H1 (cell line): ENCODE data around the gene ARL11. TPM values are rescaled to one million over a fixed set of nuclear protein-coding genes. Genes with fewer than 3 reads are reported as not detected.
A peak's percentile ranks its signal among the peaks of the same experiment; 100 is the strongest.

Experiments
- CTCF ChIA-PET: fragments of 300-600 bp; sonication (Branson Sonifier 250); formaldehyde crosslinking; loops from one replicate; lab custom pipeline; 2021; ENCODE audit not compliant: partially characterized antibody; lab: Charles Lee
- POLR2A ChIA-PET: fragments of 300-600 bp; sonication (Branson Sonifier 250); formaldehyde crosslinking; loops from one replicate; lab custom pipeline; 2021; ENCODE audit warnings: inconsistent platforms; ENCODE audit not compliant: partially characterized antibody; lab: Charles Lee
- DNase-seq, 2 experiments: peaks; one replicate each; pipeline versions ENCODE4 v3.0.0 to v3.0.0-alpha.2; 2010 to 2022; ENCODE audit warnings: low spot score in 2 of 2, low read depth in 1 of 2, mixed read lengths in 1 of 2
- FAIRE-seq: peaks from 2 replicates; lab custom pipeline; 2011; peaks lifted over from hg19 to GRCh38; lab: Jason Lieb, UNC
- H2AFZ ChIP-seq: 2 replicates; pipeline ENCODE4 v1.8.1; 2012; ENCODE audit warnings: low read length, inconsistent platforms
- H2AK5ac ChIP-seq: 2 replicates; pipeline ENCODE4 v1.6.1; 2013; ENCODE audit warnings: low read depth, low read length
- H2BK120ac ChIP-seq: replicated peaks from 2 replicates; pipeline ENCODE3; 2013; ENCODE audit warnings: low read depth, low read length, inconsistent platforms
- H2BK12ac ChIP-seq: 2 replicates; pipeline ENCODE4 v1.6.1; 2013; ENCODE audit warnings: low read depth, low read length
- H2BK15ac ChIP-seq: 2 replicates; pipeline ENCODE4 v1.6.1; 2013; ENCODE audit warnings: low read length
- H2BK20ac ChIP-seq: 2 replicates; pipeline ENCODE4 v1.6.1; 2013; ENCODE audit warnings: low read length
- H2BK5ac ChIP-seq: 2 replicates; pipeline ENCODE4 v1.6.1; 2013; ENCODE audit warnings: low read depth, low read length
- H3K14ac ChIP-seq: 2 replicates; pipeline ENCODE4 v1.6.1; 2013; ENCODE audit warnings: inconsistent platforms; ENCODE audit not compliant: insufficient read length
- H3K18ac ChIP-seq: 2 replicates; pipeline ENCODE4 v1.6.1; 2013; ENCODE audit warnings: low read length; ENCODE audit errors: extremely low read depth
- H3K23ac ChIP-seq: 2 replicates; pipeline ENCODE4 v1.6.1; 2013; ENCODE audit warnings: inconsistent platforms; ENCODE audit not compliant: insufficient read length
- H3K23me2 ChIP-seq: 2 replicates; pipeline ENCODE4 v1.6.1; 2013; ENCODE audit warnings: low read depth, low read length
- H3K27ac ChIP-seq: 2 replicates; pipeline ENCODE4 v1.6.1; 2011; ENCODE audit warnings: low read depth, low read length, inconsistent platforms
- H3K27me3 ChIP-seq, 4 experiments: replicated peaks in 1 of 4; 1 replicate in 1 of 4; 2 replicates in 3 of 4; pipeline versions ENCODE4 v1.6.1 to v1.8.1; 2011 to 2013; ENCODE audit warnings: low read length in 3 of 4, mild to moderate bottlenecking in 3 of 4, inconsistent platforms in 2 of 4, mixed read lengths in 2 of 4, moderate library complexity in 1 of 4; ENCODE audit not compliant: control insufficient read depth in 3 of 4, insufficient read depth in 3 of 4; ENCODE audit errors: extremely low read depth in 1 of 4
- H3K36me3 ChIP-seq, 4 experiments: 2 replicates each; pipeline versions ENCODE4 v1.6.1 to v1.8.1; 2011 to 2013; ENCODE audit warnings: mild to moderate bottlenecking in 4 of 4, low read length in 3 of 4, moderate library complexity in 2 of 4, control low read depth in 1 of 4, inconsistent platforms in 1 of 4; ENCODE audit not compliant: insufficient read depth in 4 of 4, control insufficient read depth in 2 of 4
- H3K4ac ChIP-seq: replicated peaks from 2 replicates; pipeline ENCODE3; 2013; ENCODE audit warnings: low read length, low read depth, mixed read lengths, inconsistent platforms; ENCODE audit not compliant: insufficient read length
- H3K4me1 ChIP-seq, 4 experiments: replicated peaks in 1 of 4; 1 replicate in 1 of 4; 2 replicates in 3 of 4; pipeline versions ENCODE4 v1.6.1 to v1.8.1; 2011 to 2013; ENCODE audit warnings: low read length in 3 of 4, inconsistent platforms in 2 of 4, mixed read lengths in 1 of 4; ENCODE audit not compliant: insufficient read depth in 4 of 4, control insufficient read depth in 3 of 4
- H3K4me2 ChIP-seq, 2 experiments: 2 replicates each; pipeline versions ENCODE4 v1.6.1 to v1.8.1; 2011 to 2013; ENCODE audit warnings: low read depth in 2 of 2, low read length in 2 of 2, control low read depth in 1 of 2, inconsistent platforms in 1 of 2, mild to moderate bottlenecking in 1 of 2; ENCODE audit not compliant: insufficient read depth in 1 of 2
- H3K4me3 ChIP-seq, 4 experiments: fragments of 200-600, 300-600 bp in 1 of 4; sonication (generic), shearing (Covaris generic), sonication (Bioruptor Twin) in 1 of 4; 2 replicates each; pipeline versions ENCODE4 v1.5.1 to v1.8.1; 2011 to 2016; ENCODE audit warnings: low read length in 4 of 4, low read depth in 3 of 4, control low read depth in 2 of 4, inconsistent platforms in 2 of 4, mild to moderate bottlenecking in 2 of 4, mixed read lengths in 1 of 4, moderate library complexity in 1 of 4; ENCODE audit not compliant: insufficient read depth in 2 of 4; ENCODE audit errors: extremely low read depth in 1 of 4
- H3K56ac ChIP-seq: replicated peaks from 2 replicates; pipeline ENCODE3; 2013; ENCODE audit warnings: low read depth, mild to moderate bottlenecking, mixed read lengths, low read length, inconsistent platforms; ENCODE audit not compliant: insufficient read length
- H3K79me1 ChIP-seq: 2 replicates; pipeline ENCODE4 v1.6.1; 2013; ENCODE audit warnings: low read depth, low read length, control low read depth
- H3K79me2 ChIP-seq, 2 experiments: 2 replicates each; pipeline versions ENCODE4 v1.6.1 to v1.8.1; 2012 to 2013; ENCODE audit warnings: low read length in 2 of 2, mild to moderate bottlenecking in 2 of 2, inconsistent platforms in 1 of 2; ENCODE audit not compliant: insufficient read depth in 2 of 2, control insufficient read depth in 1 of 2
- H3K9ac ChIP-seq, 4 experiments: replicated peaks in 1 of 4; 1 replicate in 1 of 4; 2 replicates in 3 of 4; pipeline versions ENCODE4 v1.6.1 to v1.8.1; 2011 to 2013; ENCODE audit warnings: low read depth in 3 of 4, low read length in 3 of 4, control low read depth in 2 of 4, mild to moderate bottlenecking in 2 of 4, moderate library complexity in 2 of 4, inconsistent platforms in 1 of 4; ENCODE audit errors: extremely low read depth in 1 of 4
- H3K9me3 ChIP-seq, 2 experiments: 2 replicates each; pipeline versions ENCODE4 v1.6.1 to v1.8.1; 2012 to 2013; ENCODE audit warnings: mild to moderate bottlenecking in 2 of 2, moderate library complexity in 2 of 2, control low read depth in 1 of 2, inconsistent platforms in 1 of 2, low read depth in 1 of 2, low read length in 1 of 2, mixed read lengths in 1 of 2; ENCODE audit not compliant: insufficient read depth in 2 of 2
- H4K20me1 ChIP-seq, 2 experiments: replicated peaks in 1 of 2; 2 replicates each; pipeline versions ENCODE3 to v1.8.1; 2011 to 2013; ENCODE audit warnings: inconsistent platforms in 2 of 2, low read length in 2 of 2, mild to moderate bottlenecking in 1 of 2; ENCODE audit not compliant: insufficient read depth in 2 of 2, control insufficient read depth in 1 of 2
- H4K5ac ChIP-seq: 2 replicates; pipeline ENCODE4 v1.6.1; 2013; ENCODE audit warnings: low read length, low read depth, mixed read lengths, inconsistent platforms; ENCODE audit not compliant: insufficient read length
- H4K8ac ChIP-seq: 2 replicates; pipeline ENCODE4 v1.8.0; 2013; ENCODE audit warnings: mild to moderate bottlenecking, moderate library complexity, low read length, inconsistent platforms; ENCODE audit not compliant: insufficient read depth; ENCODE audit errors: extremely low read depth
- H4K91ac ChIP-seq: replicated peaks from 2 replicates; pipeline ENCODE3; 2013; ENCODE audit warnings: low read length, mixed read lengths, inconsistent platforms; ENCODE audit not compliant: insufficient read length
- BACH1 ChIP-seq: IDR thresholded peaks from 2 replicates; pipeline ENCODE4 v1.6.1; 2012; ENCODE audit warnings: low read length, improper control_type of control experiment
- BRCA1 ChIP-seq: IDR thresholded peaks from 2 replicates; pipeline ENCODE4 v1.6.1; 2012; ENCODE audit warnings: low read depth, low read length, improper control_type of control experiment
- CEBPB ChIP-seq: IDR thresholded peaks from 2 replicates; pipeline ENCODE4 v1.6.1; 2012; ENCODE audit warnings: low read depth, low read length
- GABPA ChIP-seq: IDR thresholded peaks from 2 replicates; pipeline ENCODE4 v1.6.1; 2011; ENCODE audit warnings: mild to moderate bottlenecking, low read length, moderate library complexity, borderline replicate concordance; ENCODE audit not compliant: insufficient read depth
- JUND ChIP-seq: IDR thresholded peaks from 2 replicates; pipeline ENCODE4 v1.6.1; 2011; ENCODE audit warnings: mild to moderate bottlenecking, improper control_type of control experiment, low read length
- KDM4A ChIP-seq: IDR thresholded peaks from one replicate; pipeline ENCODE4 v1.7.1; 2012; ENCODE audit warnings: low read depth, mild to moderate bottlenecking, moderate library complexity, low read length, inconsistent platforms; ENCODE audit not compliant: severe bottlenecking
- POLR2A ChIP-seq, 2 experiments: IDR thresholded peaks; 1 replicate in 1 of 2; 2 replicates in 1 of 2; pipeline ENCODE4 v1.6.1; 2011; ENCODE audit warnings: low read depth in 2 of 2, low read length in 2 of 2, mild to moderate bottlenecking in 2 of 2; ENCODE audit errors: control extremely low read depth in 1 of 2
- RAD21 ChIP-seq, 2 experiments: IDR thresholded peaks in 1 of 2; conservative IDR thresholded peaks in 1 of 2; 2 replicates each; pipeline ENCODE4 v1.6.1; 2011; ENCODE audit warnings: low read depth in 2 of 2, low read length in 2 of 2, improper control_type of control experiment in 1 of 2, inconsistent platforms in 1 of 2, mild to moderate bottlenecking in 1 of 2, moderate library complexity in 1 of 2
- SAP30 ChIP-seq: fragments of 300-600 bp; sonication (generic); IDR thresholded peaks from 2 replicates; pipeline ENCODE4 v1.7.1; 2012; ENCODE audit warnings: low read length, moderate library complexity, mild to moderate bottlenecking, inconsistent platforms; ENCODE audit not compliant: insufficient read depth, insufficient replicate concordance
- SP1 ChIP-seq: IDR thresholded peaks from 2 replicates; pipeline ENCODE4 v1.6.1; 2011; ENCODE audit warnings: low read depth, low read length
- SP4 ChIP-seq: IDR thresholded peaks from 2 replicates; pipeline ENCODE4 v1.6.1; 2012; ENCODE audit warnings: low read length, inconsistent platforms
- SUZ12 ChIP-seq: fragments of 200-600 bp; sonication (generic); IDR thresholded peaks from 2 replicates; pipeline ENCODE4 v1.6.1; 2012; ENCODE audit warnings: mild to moderate bottlenecking, inconsistent platforms, low read length, moderate library complexity, mixed read lengths
- TAF7 ChIP-seq: optimal IDR thresholded peaks from 2 replicates; pipeline ENCODE3; 2011; ENCODE audit warnings: low read depth, mild to moderate bottlenecking, inconsistent platforms, low read length, moderate library complexity, borderline replicate concordance
- WGBS, 2 experiments: shearing (Covaris generic) in 1 of 2; methylation state at CpG; one replicate each; pipeline versions ENCODE4 v1.1.6 to v1.1.7; 2013 to 2015; ENCODE audit warnings: low lambda C conversion rate in 2 of 2, mixed read lengths in 2 of 2, inconsistent platforms in 1 of 2, low coverage in 1 of 2, missing lambda C conversion rate in 1 of 2; ENCODE audit not compliant: insufficient replicate concordance in 2 of 2, insufficient coverage in 1 of 2, insufficient read length in 1 of 2; ENCODE audit errors: extremely low coverage in 1 of 2, missing lambda C conversion rate in 1 of 2; 5-methylcytosine and 5-hydroxymethylcytosine counted together
- polyA plus RNA-seq, 7 experiments: library from polyadenylated mRNA; depleted of rRNA in 3 of 7; stranded (reverse) in 5 of 7; unstranded in 2 of 7; fragments of >200 nt in 5 of 7; fragments of 200-250 nt in 2 of 7; gene quantifications; 1 replicate in 5 of 7; 2 replicates in 1 of 7; 4 replicates in 1 of 7; pipeline versions ENCODE4 v1.2.1 to v1.2.3, GENCODE V29; 2011 to 2013; ENCODE audit warnings: missing spikeins in 2 of 7, mixed read lengths in 2 of 7
- total RNA-seq: library from RNA; stranded (reverse); fragmentation: NEBNext Ultra II Directional; extraction: Animal tissue kit (Norgen Biotek cat#: 25700); gene quantifications from 2 replicates; pipeline ENCODE4 v1.2.1, GENCODE V29; 2021

The ARL11 gene
- total and polyA plus RNA-seq, 2 of the 8 experiments (the other 6 are each of a cell fraction or from before 2014, with no cell fraction given): 0.45 to 0.52 TPM

- WGBS, 2 experiments: 91% methylated on average over 8 of the region's 8 CpGs; no CpG with 5 or more reads in 1 of the 2 experiments
- Histone ChIP-seq H3K27me3 (no peaks in the 10 kb centered on the region), H3K36me3 (no peaks in the 10 kb centered on the region), H3K18ac (no peak overlapping the region), H3K9me3 (no peaks in the 10 kb centered on the region), H4K20me1 (no peaks in the 10 kb centered on the region), H2BK12ac (no peak overlapping the region), H2AFZ (no peak overlapping the region), H2BK15ac (no peak overlapping the region), H3K9ac (no peak overlapping the region), H3K79me1 (no peaks in the 10 kb centered on the region), H3K4ac (no peak overlapping the region), H2BK5ac (no peak overlapping the region), H2BK120ac (no peak overlapping the region), H2BK20ac (no peak overlapping the region), H3K56ac (no peak overlapping the region), H3K4me2 (peak overlapping the region in 1 of 2 experiments; percentile 46; a peak in 1 of 4 replicates), H3K79me2 (no peaks in the 10 kb centered on the region), H3K4me3 (no peak overlapping the region), H2AK5ac (no peak overlapping the region), H3K27ac (no peak overlapping the region), H4K8ac (no peak overlapping the region), H3K23me2 (no peaks in the 10 kb centered on the region; the same call in 1 of the 2 replicates), H4K91ac (no peak overlapping the region), H4K5ac (no peak overlapping the region), H3K23ac (no peak overlapping the region), H3K14ac (no peak overlapping the region), H3K4me1 (no peaks in the 10 kb centered on the region; a peak in 1 of 7 replicates)
- ChIA-PET CTCF (interaction anchor here (1.1 to 2.1 kb wide), 7 partner anchors 11 to 349 kb away, joined by 3 to 6 read pairs (median 4); partner anchors contain the start of gene RCBTB1), POLR2A (interaction anchor here (0.9 to 2.4 kb wide), 3 partner anchors 23 to 185 kb away, joined by 3 to 7 read pairs (median 6); partner anchors contain the start of genes CAB39L, EBPL and SETDB2)
- no peak for DNase-seq
- FAIRE-seq: no peak
- TF ChIP-seq SAP30 (no peak), TAF7 (no peak), RAD21 (IDR thresholded peaks at IDR 0.05 in 1 of 2, conservative IDR thresholded peaks at IDR 0.05 in 1 of 2; ENCODE audit: low read depth in 2 of 2, low read length in 2 of 2) (no peak), KDM4A (no peak), SP4 (no peak), SUZ12 (no peak), CEBPB (no peak), JUND (no peak), GABPA (no peak), POLR2A (IDR thresholded peaks at IDR 0.05; ENCODE audit: control extremely low read depth in 1 of 2, low read depth in 2 of 2, low read length in 2 of 2) (no peak), SP1 (no peak), BACH1 (no peak), BRCA1 (no peak)
These were observed 1.1 kb downstream of the ARL11 start for GRCh38 chr13:49629196-49629938.
